HG02763 (cell line): Measurements from ENCODE around the gene ADGRA1.

Experiments used
- ATAC-seq: cut with Tn5 transposase; IDR thresholded peaks from one replicate; pipeline ENCODE4 v1.9.1; 2021; ENCODE audit warnings: mild to moderate bottlenecking, moderate library complexity; ENCODE audit not compliant: unreplicated experiment

ADGRA1 gene

GRCh38 chr10:133160826-133161471 lies 73.2 kb downstream of the ADGRA1 start:
- ATAC-seq = no peak

GRCh38 chr10:133161486-133162109 lies 73.9 kb downstream of the ADGRA1 start:
- ATAC-seq = no peak

- ATAC-seq = no peak
These were observed 74.6 kb downstream of the ADGRA1 start for GRCh38 chr10:133162178-133162909.

- no peak for ATAC-seq
These were observed 75.5 kb downstream of the ADGRA1 start for GRCh38 chr10:133162910-133163856.

- ATAC-seq = no peak
These were observed 76.4 kb downstream of the ADGRA1 start for GRCh38 chr10:133163889-133164815.

- no peak for ATAC-seq
These were observed 77.3 kb downstream of the ADGRA1 start for GRCh38 chr10:133164816-133165555.

- no peak for ATAC-seq
These were observed 78.1 kb downstream of the ADGRA1 start for GRCh38 chr10:133165556-133166503.

- no peak for ATAC-seq
These were observed 78.7 kb downstream of the ADGRA1 start for GRCh38 chr10:133166504-133166827.

GRCh38 chr10:133166828-133167692 lies 79.3 kb downstream of the ADGRA1 start:
- ATAC-seq = no peak

- no peak for ATAC-seq
These were observed 80.2 kb downstream of the ADGRA1 start for GRCh38 chr10:133167693-133168616.

- no peak for ATAC-seq
These were observed 80.9 kb downstream of the ADGRA1 start for GRCh38 chr10:133168617-133169031.

- ATAC-seq = no peak
These were observed 81.6 kb downstream of the ADGRA1 start for GRCh38 chr10:133169173-133169947.

GRCh38 chr10:133170092-133170491 lies 82.4 kb downstream of the ADGRA1 start:
- no peak for ATAC-seq

GRCh38 chr10:133173860-133174640 lies 86.3 kb downstream of the ADGRA1 start:
- ATAC-seq = no peak
